Cardiac ventricle fibroblast (primary cell): ENCODE data around the gene COPS4. TPM values are rescaled to one million over a fixed set of nuclear protein-coding genes. Genes with fewer than 3 reads are reported as not detected.

Source experiments
- total RNA-seq: library from RNA; depleted of rRNA; stranded (reverse); fragments of >200 nt; gene quantifications from 2 replicates; pipeline ENCODE4 v1.2.3, GENCODE V29; 2015

COPS4 gene
- total RNA-seq: 30.6 and 33.9 TPM in 2 replicates

DNA sequence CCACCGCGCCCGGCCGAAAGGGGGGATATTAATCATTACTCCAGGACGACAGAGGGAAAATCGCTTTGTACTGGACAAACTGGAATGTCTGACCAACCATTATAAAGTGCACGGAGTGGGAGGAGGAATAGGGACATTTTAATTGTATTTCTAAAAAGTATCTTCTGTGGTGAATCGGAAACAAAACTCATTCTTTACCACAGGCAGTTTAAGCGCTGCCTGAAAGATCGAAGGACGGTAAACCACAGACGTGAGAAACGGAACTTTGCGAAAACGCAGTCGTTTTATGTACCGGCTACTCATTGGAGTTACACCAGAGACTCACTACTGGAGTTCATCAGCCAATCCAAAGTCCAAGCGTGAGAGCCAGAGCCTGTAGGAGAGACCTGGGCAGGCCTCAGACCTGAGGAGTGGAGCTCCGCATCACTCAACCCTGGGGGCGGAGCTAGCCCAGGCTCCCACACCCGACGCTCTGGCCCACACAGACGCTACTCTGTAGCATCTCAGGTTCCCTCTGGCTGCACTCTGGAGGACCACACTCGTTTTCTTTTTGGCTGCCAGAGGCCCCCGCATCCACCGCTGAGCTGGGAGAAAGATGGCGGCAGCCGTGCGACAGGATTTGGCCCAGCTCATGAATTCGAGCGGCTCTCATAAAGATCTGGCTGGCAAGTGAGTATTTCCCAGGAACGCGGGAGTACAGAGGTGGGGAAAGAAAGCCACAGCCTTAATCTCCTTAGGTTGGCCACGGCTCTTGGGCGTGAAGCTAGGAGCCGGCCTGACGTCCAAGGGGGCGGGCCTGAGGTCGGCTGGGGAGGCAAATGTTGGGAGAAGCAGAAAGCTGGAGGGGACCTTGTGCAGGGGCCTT lies at the start of gene COPS4:
Gene COPS4, plus strand, starts transcription at position 554 of the 865 bp plus-strand sequence. Its CDS starts 42 bp downstream, at position 596.

DNA sequence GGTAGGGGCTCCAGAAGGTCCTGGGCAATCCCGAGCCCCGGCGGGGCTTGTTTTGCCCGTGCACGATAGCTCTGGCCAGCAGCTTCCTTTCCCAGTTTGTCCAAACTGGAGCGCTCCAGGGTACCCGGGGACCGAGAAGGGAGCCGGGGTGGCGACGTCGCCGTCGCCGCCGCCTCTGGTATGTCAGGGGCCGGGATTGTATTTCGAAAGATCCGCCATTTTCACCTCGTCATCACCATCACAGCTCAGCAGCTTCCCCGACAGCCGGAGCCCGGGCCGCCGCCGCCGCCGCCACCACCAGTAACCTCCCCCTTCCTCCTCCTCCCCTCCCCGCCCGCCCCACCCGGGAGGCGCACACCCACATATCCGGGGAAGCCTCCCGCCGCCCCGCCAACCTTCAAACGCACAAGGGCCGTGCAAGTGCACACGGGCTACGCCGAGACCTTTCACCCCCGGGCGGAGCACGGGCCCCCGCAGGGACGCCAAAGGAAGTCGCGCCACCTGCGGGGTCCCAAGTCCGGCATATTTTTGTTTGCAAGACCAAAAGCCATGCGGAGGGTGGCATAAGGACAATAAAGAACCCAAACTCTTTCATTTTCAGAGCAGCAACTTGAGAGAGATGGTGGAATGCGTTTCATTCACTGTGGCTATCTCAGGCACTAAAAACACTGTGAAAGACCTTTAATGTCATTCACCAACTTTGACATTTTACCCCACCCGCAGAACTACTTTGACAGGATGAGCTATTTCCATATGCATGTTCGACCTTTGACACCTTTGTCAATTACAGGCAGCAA lies 24.3 kb upstream of the COPS4 start, which contains the start of gene LIN54:
Gene LIN54, minus strand, starts transcription at position 302 of the 797 bp plus-strand sequence. CDS start 25,979 bp downstream, outside the sequence.

DNA sequence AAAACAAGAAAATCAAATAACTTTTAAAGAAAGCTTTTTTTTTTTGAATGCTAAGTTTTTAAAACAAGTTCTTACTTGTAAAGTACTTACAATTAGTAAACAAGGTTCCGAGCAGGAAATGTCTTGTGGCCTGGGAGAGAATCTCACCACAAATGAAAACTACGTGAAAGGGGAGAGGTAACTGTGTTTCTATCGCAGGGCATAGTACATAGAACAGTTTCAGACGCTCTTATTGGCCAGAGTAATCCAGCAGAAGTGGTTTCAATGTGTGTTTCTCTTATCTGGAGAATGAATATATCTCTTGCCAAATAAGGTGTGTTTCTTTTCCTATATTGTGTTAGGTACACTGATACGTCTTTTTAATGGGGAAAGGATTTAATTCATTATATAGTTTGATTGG lies 79.6 kb downstream of the COPS4 start, which contains the start of gene PLAC8:
Gene PLAC8, minus strand, starts transcription at position 154 of the 400 bp plus-strand sequence. CDS start 6,808 bp downstream, outside the sequence.

Other genes starting within 250 kb of the COPS4 start
- 26.8 and 32.6 TPM in 2 replicates for gene SCD5, start 236.4 kb upstream of the COPS4 start, total RNA-seq
- 234 and 241 TPM in 2 replicates for gene SEC31A, start 144.0 kb upstream of the COPS4 start, total RNA-seq
- 1.8 and 4.4 TPM in 2 replicates for gene THAP9, start 134.4 kb upstream of the COPS4 start, total RNA-seq
- gene LIN54, start 24.4 kb upstream of the COPS4 start, total RNA-seq: 4.2 and 7.0 TPM in 2 replicates
- gene PLAC8, start 79.5 kb downstream of the COPS4 start, total RNA-seq: not detected in 2 replicates
- gene COQ2, start 249.6 kb downstream of the COPS4 start, total RNA-seq: 11.9 and 12.4 TPM in 2 replicates